Activated B cell treated with CpG ODN at 0.5 μM for 24 hours (primary cell): ENCODE results near the gene CCDC179. TPM values are rescaled to one million over a fixed set of nuclear protein-coding genes. Genes with fewer than 3 reads are reported as not detected.

Experiments used
- ATAC-seq: fragments of 200-7000 bp; cut with Tn5 transposase; one replicate; pipeline ENCODE4 v1.10.0; 2021; ENCODE audit warnings: low read depth, mild to moderate bottlenecking, moderate library complexity
- CTCF ChIA-PET: fragments of 350-600 bp; sonication (Branson Sonifier 250); formaldehyde crosslinking; loops from one replicate; lab custom pipeline; 2021; ENCODE audit warnings: antibody characterized with exemption; lab: Charles Lee
- POLR2A ChIA-PET: fragments of 350-600 bp; sonication (Branson Sonifier 250); formaldehyde crosslinking; loops from one replicate; lab custom pipeline; 2021; ENCODE audit warnings: antibody characterized with exemption; lab: Charles Lee
- DNase-seq: peaks from one replicate; pipeline ENCODE4 v3.0.0; 2022
- H3K27ac Mint-ChIP-seq: one replicate; pipeline ENCODE4 v1.8.0; 2020; ENCODE audit warnings: mixed read lengths
- H3K27me3 Mint-ChIP-seq: one replicate; pipeline ENCODE4 v1.8.0; 2021; ENCODE audit warnings: mixed read lengths
- H3K36me3 Mint-ChIP-seq: one replicate; pipeline ENCODE4 v1.8.0; 2021; ENCODE audit warnings: low read depth, mixed read lengths
- H3K4me1 Mint-ChIP-seq: one replicate; pipeline ENCODE4 v1.8.0; 2021; ENCODE audit warnings: mixed read lengths
- H3K4me3 Mint-ChIP-seq: one replicate; pipeline ENCODE4 v1.8.0; 2020; ENCODE audit warnings: mild to moderate bottlenecking, mixed read lengths
- H3K9me3 Mint-ChIP-seq: one replicate; pipeline ENCODE4 v1.8.0; 2020; ENCODE audit warnings: mixed read lengths
- CTCF ChIP-seq: fragments of 200-600 bp; IDR thresholded peaks from one replicate; pipeline ENCODE4 v1.8.0; 2022; ENCODE audit warnings: antibody characterized with exemption, mild to moderate bottlenecking
- intact Hi-C: fragments of 100-400 bp; cut with micrococcal nuclease; formaldehyde crosslinking; loops from one replicate; pipeline ENCODE4 v1.15.1; 2024
- total RNA-seq: library from RNA; stranded (reverse); gene quantifications from 2 replicates; pipeline ENCODE4 v1.2.3, GENCODE V29; 2022

CCDC179 gene
- total RNA-seq, 1 donor from 2014 or later, result not detected

GRCh38 chr11:22875869-22876473 is 15.7 kb upstream of the CCDC179 start:
- CTCF ChIA-PET, result interaction anchor here (1.1 to 3.5 kb wide), 4 partner anchors 9 to 47 kb away, joined by 3 to 11 read pairs (median 4); partner anchors contain the start of gene SVIP
- no peaks in the 10 kb centered on the region for H3K4me1 Mint-ChIP-seq
- peaks cover 4% of the 10 kb centered on the region for H3K27me3 Mint-ChIP-seq
- DNase-seq (no peak), ATAC-seq (peak; percentile 74)
- POLR2A ChIA-PET, result no interaction called here
- no peaks in the 10 kb centered on the region for H3K9me3 Mint-ChIP-seq
- peak; percentile 77 for TF ChIP-seq CTCF
- H3K36me3 Mint-ChIP-seq, result no peaks in the 10 kb centered on the region
- no peak overlapping the region for H3K4me3 Mint-ChIP-seq
- intact Hi-C loops, result loop anchor here (5.0 kb wide), 1 partner anchor 666 kb away; no protein-coding TSS in a partner anchor
- H3K27ac Mint-ChIP-seq, result no peak overlapping the region

GRCh38 chr11:22869325-22869724 is 9.1 kb upstream of the CCDC179 start:
- Mint-ChIP-seq H3K27ac (no peak overlapping the region), H3K4me3 (no peak overlapping the region), H3K36me3 (no peaks in the 10 kb centered on the region), H3K4me1 (no peaks in the 10 kb centered on the region), H3K9me3 (no peaks in the 10 kb centered on the region), H3K27me3 (no peaks in the 10 kb centered on the region)
- no peak for TF ChIP-seq CTCF
- POLR2A ChIA-PET, result no interaction called here
- ATAC-seq (no peak), DNase-seq (no peak)
- CTCF ChIA-PET, result no interaction called here
- intact Hi-C loops, result no loop called here

GRCh38 chr11:22859756-22860155 is 518 bp downstream of the CCDC179 start:
- ChIA-PET POLR2A (no interaction called here), CTCF (no interaction called here)
- DNase-seq, result no peak
- Mint-ChIP-seq H3K27me3 (no peaks in the 10 kb centered on the region), H3K4me1 (no peaks in the 10 kb centered on the region), H3K9me3 (no peaks in the 10 kb centered on the region), H3K36me3 (no peaks in the 10 kb centered on the region), H3K4me3 (no peak overlapping the region), H3K27ac (no peak overlapping the region)
- intact Hi-C loops, result no loop called here
- ATAC-seq, result no peak
- no peak for TF ChIP-seq CTCF

- Mint-ChIP-seq H3K27ac (no peak overlapping the region), H3K36me3 (no peaks in the 10 kb centered on the region), H3K4me1 (no peaks in the 10 kb centered on the region), H3K9me3 (peaks cover 2% of the 10 kb centered on the region), H3K4me3 (no peak overlapping the region), H3K27me3 (peaks cover 2% of the 10 kb centered on the region)
- ChIA-PET CTCF (interaction anchor here (0.9 to 2.2 kb wide), 2 partner anchors 24 to 28 kb away, joined by 3 to 4 read pairs; no protein-coding TSS in a partner anchor), POLR2A (no interaction called here)
- ATAC-seq (no peak), DNase-seq (no peak)
- no peak for TF ChIP-seq CTCF
- intact Hi-C loops, result no loop called here
Measured at GRCh38 chr11:22851477-22851876, 8.8 kb downstream of the CCDC179 start.

- TF ChIP-seq CTCF, result no peak
- H3K27me3 Mint-ChIP-seq, result no peaks in the 10 kb centered on the region
- H3K4me1 Mint-ChIP-seq, result no peaks in the 10 kb centered on the region
- POLR2A ChIA-PET, result no interaction called here
- H3K36me3 Mint-ChIP-seq, result no peaks in the 10 kb centered on the region
- H3K27ac Mint-ChIP-seq, result no peak overlapping the region
- CTCF ChIA-PET, result no interaction called here
- intact Hi-C loops, result no loop called here
- H3K9me3 Mint-ChIP-seq, result no peaks in the 10 kb centered on the region
- ATAC-seq (no peak), DNase-seq (no peak)
- no peak overlapping the region for H3K4me3 Mint-ChIP-seq
Measured at GRCh38 chr11:22846726-22847125, 13.5 kb downstream of the CCDC179 start.
